ENCODE results near the gene DNAJA3. TPM values are rescaled to one million over a fixed set of nuclear protein-coding genes. Genes with fewer than 3 reads are reported as not detected.
A peak's percentile ranks its signal among the peaks of the same experiment; 100 is the strongest.

DNAJA3 gene
- total and polyA plus RNA-seq, 9 of the 15 experiments (the other 6 are each of a cell fraction or from before 2014, with no cell fraction given), result 8.1 to 105 (median 79.0) TPM

DNA sequence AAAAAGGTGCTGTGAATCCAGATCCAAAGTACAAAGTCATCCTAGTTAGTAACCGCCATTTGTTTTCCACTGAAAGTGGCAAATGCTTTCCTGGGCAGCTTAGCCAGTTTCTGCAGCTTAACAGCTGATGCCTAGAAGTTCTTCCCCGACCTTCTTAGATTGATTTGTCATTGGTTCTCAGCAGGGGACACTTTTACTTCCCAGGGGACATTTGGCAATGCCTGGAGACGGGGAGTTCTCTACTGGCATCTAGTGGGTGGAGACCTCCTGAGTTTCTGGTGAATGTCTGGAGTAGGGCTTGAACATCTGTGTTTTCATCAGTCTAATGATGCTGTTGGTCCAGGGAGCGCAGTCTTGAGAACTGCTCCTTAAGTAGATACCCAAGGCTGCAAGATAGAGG is 7.6 kb downstream of the DNAJA3 start:
- in situ Hi-C loops (cut with MboI), result no loop called here
- H3K4me1 ChIP-seq (replicated peaks in 1 of 2; ENCODE audit: control insufficient read depth in 2 of 2, insufficient read depth in 2 of 2, low read length in 2 of 2), result peaks cover 13 to 25% of the 10 kb centered on the region in 2 experiments; a peak in 4 of 5 replicates
- no peaks in the 10 kb centered on the region for H3K27me3 ChIP-seq (ENCODE audit: control insufficient read depth in 2 of 2, insufficient read depth in 2 of 2, low read length in 2 of 2)
- WGBS (ENCODE audit: insufficient coverage, low coverage, missing lambda C conversion rate), result 25% methylated on average over 4 of the region's 4 CpGs
- peak overlapping the region; percentile 45 for H3K4me3 ChIP-seq
- no peaks in the 10 kb centered on the region for H3K9me3 ChIP-seq (replicated peaks; ENCODE audit: control insufficient read depth, insufficient read depth, low read depth, low read length)
- no TSS peak for BruUV-seq (replicated peaks)
- H2AFZ ChIP-seq (ENCODE audit: low read depth, low read length), result 0 out of 2 replicates have a peak overlapping the region, but pooled peaks have one; percentile 76
- POLR2A ChIA-PET, result interaction anchor here (0.6 to 1.5 kb wide), 5 partner anchors 18 to 41 kb away, joined by 3 to 5 read pairs (median 3); partner anchors contain the start of gene NMRAL1
- TF ChIP-seq, protein P1, sequence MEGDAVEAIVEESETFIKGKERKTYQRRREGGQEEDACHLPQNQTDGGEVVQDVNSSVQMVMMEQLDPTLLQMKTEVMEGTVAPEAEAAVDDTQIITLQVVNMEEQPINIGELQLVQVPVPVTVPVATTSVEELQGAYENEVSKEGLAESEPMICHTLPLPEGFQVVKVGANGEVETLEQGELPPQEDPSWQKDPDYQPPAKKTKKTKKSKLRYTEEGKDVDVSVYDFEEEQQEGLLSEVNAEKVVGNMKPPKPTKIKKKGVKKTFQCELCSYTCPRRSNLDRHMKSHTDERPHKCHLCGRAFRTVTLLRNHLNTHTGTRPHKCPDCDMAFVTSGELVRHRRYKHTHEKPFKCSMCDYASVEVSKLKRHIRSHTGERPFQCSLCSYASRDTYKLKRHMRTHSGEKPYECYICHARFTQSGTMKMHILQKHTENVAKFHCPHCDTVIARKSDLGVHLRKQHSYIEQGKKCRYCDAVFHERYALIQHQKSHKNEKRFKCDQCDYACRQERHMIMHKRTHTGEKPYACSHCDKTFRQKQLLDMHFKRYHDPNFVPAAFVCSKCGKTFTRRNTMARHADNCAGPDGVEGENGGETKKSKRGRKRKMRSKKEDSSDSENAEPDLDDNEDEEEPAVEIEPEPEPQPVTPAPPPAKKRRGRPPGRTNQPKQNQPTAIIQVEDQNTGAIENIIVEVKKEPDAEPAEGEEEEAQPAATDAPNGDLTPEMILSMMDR (IDR thresholded peaks at IDR 0.05 in 2 of 3, conservative IDR thresholded peaks at IDR 0.05 in 1 of 3; ENCODE audit: insufficient read depth in 2 of 3, low read depth in 1 of 3, low read length in 3 of 3), result peak; percentile 13 to 27 (median 22); a peak in 2 of 6 replicates
- TF ChIP-seq YBX1 (IDR thresholded peaks at IDR 0.05) (no peak), FOXK2 (conservative IDR thresholded peaks at IDR 0.05 in 1 of 2, IDR thresholded peaks at IDR 0.05 in 1 of 2; ENCODE audit: low read depth in 2 of 2) (peak in 1 of 2 experiments; percentile 14; a peak in 1 of 4 replicates)
- TF ChIP-seq, protein P2, sequence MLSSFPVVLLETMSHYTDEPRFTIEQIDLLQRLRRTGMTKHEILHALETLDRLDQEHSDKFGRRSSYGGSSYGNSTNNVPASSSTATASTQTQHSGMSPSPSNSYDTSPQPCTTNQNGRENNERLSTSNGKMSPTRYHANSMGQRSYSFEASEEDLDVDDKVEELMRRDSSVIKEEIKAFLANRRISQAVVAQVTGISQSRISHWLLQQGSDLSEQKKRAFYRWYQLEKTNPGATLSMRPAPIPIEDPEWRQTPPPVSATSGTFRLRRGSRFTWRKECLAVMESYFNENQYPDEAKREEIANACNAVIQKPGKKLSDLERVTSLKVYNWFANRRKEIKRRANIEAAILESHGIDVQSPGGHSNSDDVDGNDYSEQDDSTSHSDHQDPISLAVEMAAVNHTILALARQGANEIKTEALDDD (IDR thresholded peaks at IDR 0.05), result no peak
- DNase-seq (ENCODE audit: extremely low read depth in 1 of 4, low spot score in 3 of 4) (peak in 1 of 4 experiments; percentile 46), ATAC-seq (peak; percentile 63), FAIRE-seq (peak; percentile 70)
- peak overlapping the region; percentile 82 for H3K4me2 ChIP-seq (ENCODE audit: insufficient read depth, low read length)
- H3K36me3 ChIP-seq (ENCODE audit: control insufficient read depth, insufficient read depth, low read length), result peaks cover 76% of the 10 kb centered on the region
- intact Hi-C loops (cut with micrococcal nuclease), result no loop called here
- peak overlapping the region; percentile 53 to 74; a peak in 3 of 4 replicates for H3K9ac ChIP-seq (ENCODE audit: insufficient read depth in 1 of 2, low read depth in 2 of 2, low read length in 2 of 2)
- H3K79me2 ChIP-seq (ENCODE audit: control insufficient read depth, insufficient read depth, low read length), result peaks cover 72% of the 10 kb centered on the region
- H4K20me1 ChIP-seq (replicated peaks; ENCODE audit: control insufficient read depth, insufficient read depth, low read length), result no peaks in the 10 kb centered on the region
- H3K27ac ChIP-seq (ENCODE audit: extremely low read depth, low read depth, low read length), result peak overlapping the region; percentile 87
- CTCF ChIA-PET (ENCODE audit: low intra/inter-chr PET ratio), result no interaction called here
- H3K9me1 ChIP-seq (ENCODE audit: control insufficient read depth, insufficient read depth, low read length), result no peaks in the 10 kb centered on the region
